ENCODE measurements around the gene SLC25A33. TPM values are rescaled to one million over a fixed set of nuclear protein-coding genes. Genes with fewer than 3 reads are reported as not detected.

Gene SLC25A33
- polyA plus RNA-seq, 1 donor from 2014 or later: 19.1 TPM

DNA sequence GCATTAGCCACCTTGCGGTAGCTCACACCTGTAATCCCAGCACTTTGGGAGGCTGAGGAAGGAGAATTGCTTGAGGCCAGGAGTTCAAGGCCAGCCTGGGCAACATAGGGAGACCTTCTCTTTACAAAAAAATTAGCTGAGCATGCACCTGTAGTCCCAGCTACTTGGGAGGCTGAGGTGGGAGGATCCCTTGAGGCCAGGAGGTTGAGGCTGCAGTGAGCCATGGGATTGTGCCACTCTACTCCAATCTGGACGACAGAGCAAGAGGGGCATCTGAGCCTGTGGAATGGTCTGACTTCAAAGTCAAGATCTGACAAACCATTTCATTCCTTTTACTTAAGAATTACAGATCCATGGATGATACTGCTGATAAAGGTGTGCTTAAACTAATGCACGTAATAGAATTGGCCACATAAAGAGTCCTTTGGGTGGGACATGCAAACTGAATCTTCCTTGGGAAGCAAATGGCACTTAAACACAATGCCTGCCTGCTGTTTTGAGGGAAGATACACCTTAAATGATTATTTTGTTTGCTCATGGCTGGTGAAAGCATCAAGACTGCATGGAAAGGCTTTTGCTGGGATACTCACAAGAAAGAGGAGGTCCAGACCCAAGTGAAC lies 47.0 kb downstream of the SLC25A33 start:
- H4K20me1 ChIP-seq (ENCODE audit: insufficient read depth): no peaks in the 10 kb centered on the region

More for the DNA sequence above, 47.0 kb downstream of the SLC25A33 start:
- no peaks in the 10 kb centered on the region for H3K36me3 ChIP-seq (ENCODE audit: insufficient read depth, low read length)
- H3K4me3 ChIP-seq (ENCODE audit: low read length): no peak overlapping the region
- no peaks in the 10 kb centered on the region for H3K9me2 ChIP-seq (ENCODE audit: insufficient read depth, low read length)
- no peak for TF ChIP-seq EP300 (conservative IDR thresholded peaks at IDR 0.05; ENCODE audit: poor library complexity, severe bottlenecking)
- TF ChIP-seq TAF1 (IDR thresholded peaks at IDR 0.05; ENCODE audit: low read depth): no peak
- TF ChIP-seq RAD21 (conservative IDR thresholded peaks at IDR 0.05): no peak
- TF ChIP-seq POLR2AphosphoS5 (IDR thresholded peaks at IDR 0.05): no peak
- no peak for TF ChIP-seq SMC3 (conservative IDR thresholded peaks at IDR 0.05; ENCODE audit: poor library complexity)
- TF ChIP-seq MXI1 (conservative IDR thresholded peaks at IDR 0.05; ENCODE audit: poor library complexity, severe bottlenecking): no peak
- no peak for TF ChIP-seq CTCF (IDR thresholded peaks at IDR 0.05; ENCODE audit: poor library complexity, severe bottlenecking)
- TF ChIP-seq EZH2 (IDR thresholded peaks at IDR 0.05; ENCODE audit: borderline replicate concordance, insufficient read depth, low read length, poor library complexity, severe bottlenecking): no peak
- TF ChIP-seq REST (IDR thresholded peaks at IDR 0.05; ENCODE audit: borderline replicate concordance): no peak
- H3K9me3 ChIP-seq (ENCODE audit: low read length): no peaks in the 10 kb centered on the region
- no peak overlapping the region for H3K27ac ChIP-seq (ENCODE audit: low read length)
- H3K4me2 ChIP-seq (ENCODE audit: low read length): no peak overlapping the region
- peaks cover 20% of the 10 kb centered on the region for H3K79me2 ChIP-seq (replicated peaks; ENCODE audit: insufficient read depth, low read length)
- H3K27me3 ChIP-seq (ENCODE audit: insufficient read depth, low read depth, low read length): no peaks in the 10 kb centered on the region
- H2AFZ ChIP-seq (ENCODE audit: low read depth, low read length): no peak overlapping the region
- no peak overlapping the region for H3K9ac ChIP-seq (ENCODE audit: low read length)
- no peaks in the 10 kb centered on the region for H3F3A ChIP-seq (ENCODE audit: insufficient read depth, low read length, poor library complexity, severe bottlenecking)

Measured in neural cell (in vitro differentiated cells).